ENCODE results near the gene FRRS1. TPM values are rescaled to one million over a fixed set of nuclear protein-coding genes. Genes with fewer than 3 reads are reported as not detected.

FRRS1 gene
- total RNA-seq, 4 donors from 2014 or later, result 6.9 to 17.0 (median 11.9) TPM

- H3K9me3 ChIP-seq, result no peaks in the 10 kb centered on the region
- H3K27me3 ChIP-seq, result no peaks in the 10 kb centered on the region
- no peaks in the 10 kb centered on the region for H3K36me3 ChIP-seq
- DNase-seq, result peak in 1 of 3 donors; percentile 55
- peak overlapping the region in 1 of 4 donors; percentile 42 for H3K27ac ChIP-seq
- no peak for TF ChIP-seq POLR2A (IDR thresholded peaks at IDR 0.05)
- H3K4me1 ChIP-seq, result peaks cover 0 to 7% (median 0%) of the 10 kb centered on the region in 4 donors
- H3K4me3 ChIP-seq, result no peak overlapping the region
These were observed 103.8 kb downstream of the FRRS1 start for GRCh38 chr1:99662539-99663080.

- Histone ChIP-seq H3K4me3 (no peak overlapping the region), H3K36me3 (no peaks in the 10 kb centered on the region), H3K27ac (peak overlapping the region in 1 of 4 donors; percentile 3), H3K27me3 (no peaks in the 10 kb centered on the region), H3K4me1 (peaks cover 0 to 7% (median 0%) of the 10 kb centered on the region in 4 donors), H3K9me3 (no peaks in the 10 kb centered on the region)
- no peak for DNase-seq
- TF ChIP-seq POLR2A (IDR thresholded peaks at IDR 0.05), result no peak
- TF ChIP-seq, protein P1, sequence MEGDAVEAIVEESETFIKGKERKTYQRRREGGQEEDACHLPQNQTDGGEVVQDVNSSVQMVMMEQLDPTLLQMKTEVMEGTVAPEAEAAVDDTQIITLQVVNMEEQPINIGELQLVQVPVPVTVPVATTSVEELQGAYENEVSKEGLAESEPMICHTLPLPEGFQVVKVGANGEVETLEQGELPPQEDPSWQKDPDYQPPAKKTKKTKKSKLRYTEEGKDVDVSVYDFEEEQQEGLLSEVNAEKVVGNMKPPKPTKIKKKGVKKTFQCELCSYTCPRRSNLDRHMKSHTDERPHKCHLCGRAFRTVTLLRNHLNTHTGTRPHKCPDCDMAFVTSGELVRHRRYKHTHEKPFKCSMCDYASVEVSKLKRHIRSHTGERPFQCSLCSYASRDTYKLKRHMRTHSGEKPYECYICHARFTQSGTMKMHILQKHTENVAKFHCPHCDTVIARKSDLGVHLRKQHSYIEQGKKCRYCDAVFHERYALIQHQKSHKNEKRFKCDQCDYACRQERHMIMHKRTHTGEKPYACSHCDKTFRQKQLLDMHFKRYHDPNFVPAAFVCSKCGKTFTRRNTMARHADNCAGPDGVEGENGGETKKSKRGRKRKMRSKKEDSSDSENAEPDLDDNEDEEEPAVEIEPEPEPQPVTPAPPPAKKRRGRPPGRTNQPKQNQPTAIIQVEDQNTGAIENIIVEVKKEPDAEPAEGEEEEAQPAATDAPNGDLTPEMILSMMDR (IDR thresholded peaks at IDR 0.05), result no peak
These were observed 104.7 kb downstream of the FRRS1 start for GRCh38 chr1:99661780-99662179.

DNA sequence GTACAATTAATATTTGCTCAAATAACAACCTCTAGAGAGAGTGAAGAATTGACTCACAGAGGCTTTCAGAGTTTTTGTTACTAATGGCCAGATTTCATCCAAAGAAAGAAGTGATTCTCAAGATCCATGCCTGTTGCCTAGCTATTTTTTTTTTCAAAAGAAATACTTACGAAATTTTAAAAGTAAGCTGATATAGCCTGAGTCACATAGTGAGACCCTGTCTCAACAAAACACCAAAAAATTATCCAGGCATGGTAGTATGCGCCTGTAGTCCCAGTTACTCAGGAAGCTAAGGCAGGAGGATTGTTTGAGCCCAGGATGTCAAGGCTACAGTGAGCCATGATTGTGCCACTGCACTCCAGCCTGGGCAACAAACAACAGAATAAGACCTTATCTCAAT lies 105.9 kb downstream of the FRRS1 start:
- no peak for TF ChIP-seq POLR2A (IDR thresholded peaks at IDR 0.05)
- TF ChIP-seq, protein P1 (IDR thresholded peaks at IDR 0.05), result no peak
- Histone ChIP-seq H3K9me3 (no peaks in the 10 kb centered on the region), H3K36me3 (no peaks in the 10 kb centered on the region), H3K27ac (no peak overlapping the region), H3K4me3 (no peak overlapping the region), H3K27me3 (no peaks in the 10 kb centered on the region), H3K4me1 (peaks cover 0 to 7% (median 0%) of the 10 kb centered on the region in 4 donors)
- DNase-seq, result no peak

DNA sequence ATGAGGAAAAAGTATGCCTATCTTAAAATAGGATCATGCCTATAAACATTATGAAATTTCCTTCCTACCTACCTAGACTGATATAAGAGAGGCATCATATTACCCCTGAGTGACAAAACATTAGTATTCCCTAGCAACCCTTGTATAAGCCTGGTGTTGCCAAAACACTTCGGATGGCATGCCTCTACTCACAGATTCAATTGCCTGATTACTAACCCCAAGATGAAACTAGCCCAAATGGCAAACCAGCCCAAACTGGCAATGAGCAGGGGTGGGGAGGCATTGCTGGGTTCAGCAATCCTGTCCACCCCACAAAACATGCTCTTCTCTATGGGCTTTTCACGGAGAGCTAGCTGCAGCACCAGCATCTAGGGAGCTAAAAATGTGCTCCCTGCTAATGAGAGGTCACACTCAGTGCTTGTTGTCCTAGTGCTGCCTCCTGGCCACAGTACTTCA lies 106.7 kb downstream of the FRRS1 start:
- Histone ChIP-seq H3K27me3 (no peaks in the 10 kb centered on the region), H3K9me3 (no peaks in the 10 kb centered on the region), H3K36me3 (no peaks in the 10 kb centered on the region), H3K4me1 (peaks cover 0 to 7% (median 0%) of the 10 kb centered on the region in 4 donors), H3K27ac (peak overlapping the region in 1 of 4 donors; percentile 19), H3K4me3 (no peak overlapping the region)
- no peak for DNase-seq
- TF ChIP-seq, protein P1 (IDR thresholded peaks at IDR 0.05), result no peak
- TF ChIP-seq POLR2A (IDR thresholded peaks at IDR 0.05), result no peak

Small RNA genes lying within 50 kb of the gene (small RNA-seq; reads per million reads assigned to genes)
- gene RF00019 (0 reads per million in 2 donors), gene RNU4-75P (0 reads per million in 2 donors)

Other genes with a start within 250 kb of the FRRS1 start
- 10 to 100 TPM in 1 of 4 donors, 1 to 10 TPM in 3; 4.0 to 13.2 (median 5.9) TPM for gene PALMD, start 120.5 kb downstream of the FRRS1 start, total RNA-seq
- 10 to 100 TPM in 3 of 4 donors, 1 to 10 TPM in 1; 9.1 to 18.5 (median 12.8) TPM for gene AGL, start 83.7 kb upstream of the FRRS1 start, total RNA-seq
- gene SLC35A3, start 203.4 kb upstream of the FRRS1 start, total RNA-seq, result 100 to 1,000 TPM in 2 of 4 donors, 10 to 100 TPM in 2; 16.5 to 105 (median 88.6) TPM

Measured in Peyer's patch (tissue), 4 donors.